Gastroesophageal sphincter (tissue), 4 donors: Measurements from ENCODE around the gene VSIG10L. TPM values are rescaled to one million over a fixed set of nuclear protein-coding genes. Genes with fewer than 3 reads are reported as not detected.

Experiments used
- ATAC-seq: fragments of 150-250 bp; one replicate; pipeline ENCODE4 v1.9.1; 2016; ENCODE audit warnings: mild to moderate bottlenecking, moderate library complexity
- H3K27ac ChIP-seq, 4 donors: fragments of 200-600 bp; sonication (generic) in 3 of 4; 1 replicate in 3 of 4; 2 replicates in 1 of 4; pipeline ENCODE4 v1.5.1; 2016 to 2019
- H3K27me3 ChIP-seq: fragments of 200-600 bp; sonication (generic); one replicate; pipeline ENCODE4 v1.5.1; 2019
- H3K36me3 ChIP-seq, 2 donors: fragments of 200-600 bp; sonication (generic); one replicate each; pipeline ENCODE4 v1.5.1; 2019; ENCODE audit warnings: control low read depth in 1 of 2
- H3K4me1 ChIP-seq, 3 donors: fragments of 200-600 bp; sonication (generic); 1 replicate in 2 of 3; 2 replicates in 1 of 3; pipeline ENCODE4 v1.5.1; 2016 to 2019; ENCODE audit warnings: control low read depth in 2 of 3
- H3K4me3 ChIP-seq, 2 donors: fragments of 200-600 bp; sonication (generic); one replicate each; pipeline ENCODE4 v1.5.1; 2019; ENCODE audit warnings: mild to moderate bottlenecking in 1 of 2, moderate library complexity in 1 of 2
- H3K9me3 ChIP-seq, 3 donors: fragments of 200-600 bp; sonication (generic); one replicate each; pipeline ENCODE4 v1.5.1; 2017 to 2019; ENCODE audit warnings: control low read depth in 2 of 3
- CTCF ChIP-seq, 4 experiments: fragments of 200-600 bp in 2 of 4; fragments of 450-650 bp in 2 of 4; sonication (generic) in 1 of 4; IDR thresholded peaks; one replicate each; pipeline ENCODE4 v1.5.1; 2017 to 2019; ENCODE audit warnings: antibody characterized with exemption in 4 of 4, mild to moderate bottlenecking in 2 of 4, moderate library complexity in 2 of 4
- EP300 ChIP-seq: sonication (generic); formaldehyde crosslinking; IDR thresholded peaks from one replicate; pipeline ENCODE4 v1.6.1; 2017; ENCODE audit warnings: antibody characterized with exemption, mild to moderate bottlenecking
- POLR2A ChIP-seq, 2 donors: fragments of 450-650 bp; IDR thresholded peaks; one replicate each; pipeline ENCODE4 v1.6.1; 2017; ENCODE audit warnings: antibody characterized with exemption in 2 of 2, mild to moderate bottlenecking in 2 of 2, moderate library complexity in 1 of 2
- POLR2AphosphoS5 ChIP-seq: sonication (generic); formaldehyde crosslinking; IDR thresholded peaks from one replicate; pipeline ENCODE4 v1.6.1; 2017; ENCODE audit warnings: antibody characterized with exemption
- WGBS, 2 donors: methylation state at CpG; one replicate each; pipeline ENCODE4 v1.1.5; 2018; ENCODE audit warnings: low coverage in 1 of 2; 5-methylcytosine and 5-hydroxymethylcytosine counted together
- total RNA-seq, 4 donors: library from RNA; depleted of rRNA; stranded (reverse); fragments of >200 nt; gene quantifications; one replicate each; pipeline ENCODE4 v1.1.0, GENCODE V29; 2016

Gene VSIG10L
- total RNA-seq, 4 donors from 2014 or later = 1.5 to 3.6 (median 2.5) TPM

- H3K27me3 ChIP-seq = peaks cover 94% of the 10 kb centered on the region
- 26 to 86% methylated on average over 1 to 6 of the region's 36 CpGs for WGBS, 2 donors
- peaks cover 0 to 6% (median 0%) of the 10 kb centered on the region in 3 donors for H3K9me3 ChIP-seq
- peaks cover 0 to 13% (median 0%) of the 10 kb centered on the region in 3 donors for H3K4me1 ChIP-seq
- no peak overlapping the region for H3K4me3 ChIP-seq
- ATAC-seq = no peak
- H3K36me3 ChIP-seq = peaks cover 0 to 16% of the 10 kb centered on the region in 2 donors
- no peak overlapping the region for H3K27ac ChIP-seq
- TF ChIP-seq POLR2AphosphoS5 (no peak), EP300 (no peak), POLR2A (IDR thresholded peaks at IDR 0.05) (no peak), CTCF (IDR thresholded peaks at IDR 0.05) (no peak)
Observed at GRCh38 chr19:51326216-51327065, 15.5 kb downstream of the VSIG10L start.

GRCh38 chr19:51325161-51325976, 16.6 kb downstream of the VSIG10L start:
- Histone ChIP-seq H3K4me1 (peaks cover 0 to 13% (median 0%) of the 10 kb centered on the region in 3 donors), H3K27me3 (peaks cover 93% of the 10 kb centered on the region), H3K36me3 (peaks cover 0 to 6% of the 10 kb centered on the region in 2 donors), H3K27ac (no peak overlapping the region), H3K4me3 (no peak overlapping the region), H3K9me3 (no peaks in the 10 kb centered on the region)
- no peak for TF ChIP-seq POLR2A (IDR thresholded peaks at IDR 0.05)
- TF ChIP-seq CTCF (IDR thresholded peaks at IDR 0.05) = no peak
- no peak for TF ChIP-seq EP300
- TF ChIP-seq POLR2AphosphoS5 = no peak
- 56 to 75% methylated on average over 11 to 20 of the region's 26 CpGs for WGBS, 2 donors
- ATAC-seq = no peak

- H3K4me3 ChIP-seq = no peak overlapping the region
- TF ChIP-seq EP300 (no peak), POLR2AphosphoS5 (no peak), CTCF (IDR thresholded peaks at IDR 0.05) (no peak), POLR2A (IDR thresholded peaks at IDR 0.05) (no peak)
- peaks cover 92% of the 10 kb centered on the region for H3K27me3 ChIP-seq
- 75% methylated on average over 6 of the region's 6 CpGs; no CpG with 5 or more reads in 1 of the 2 donors for WGBS, 2 donors
- H3K4me1 ChIP-seq = peaks cover 0 to 13% (median 0%) of the 10 kb centered on the region in 3 donors
- H3K9me3 ChIP-seq = no peaks in the 10 kb centered on the region
- no peaks in the 10 kb centered on the region for H3K36me3 ChIP-seq
- ATAC-seq = no peak
- no peak overlapping the region for H3K27ac ChIP-seq
Observed at GRCh38 chr19:51324167-51324481, 17.8 kb downstream of the VSIG10L start.

GRCh38 chr19:51323481-51324166, 18.3 kb downstream of the VSIG10L start:
- no peaks in the 10 kb centered on the region for H3K36me3 ChIP-seq
- peaks cover 0 to 13% (median 0%) of the 10 kb centered on the region in 3 donors for H3K4me1 ChIP-seq
- H3K27me3 ChIP-seq = peaks cover 92% of the 10 kb centered on the region
- whole genome bisulfite sequencing, 2 donors = 49% methylated on average over 6 of the region's 29 CpGs; no CpG with 5 or more reads in 1 of the 2 donors
- no peaks in the 10 kb centered on the region for H3K9me3 ChIP-seq
- H3K27ac ChIP-seq = no peak overlapping the region
- TF ChIP-seq EP300 (no peak), POLR2AphosphoS5 (no peak), POLR2A (IDR thresholded peaks at IDR 0.05) (no peak), CTCF (IDR thresholded peaks at IDR 0.05) (no peak)
- ATAC-seq = no peak
- H3K4me3 ChIP-seq = no peak overlapping the region
